Stimulated activated naive CD8-positive, alpha-beta T cell treated with anti-CD3 and anti-CD28 coated beads, Interleukin-15, Interleukin-2, amounts not matched to agents 100 U/mL and 50 U/mL, for 24 hours (primary cell): ENCODE measurements around the gene GCNT4.
A peak's percentile ranks its signal among the peaks of the same experiment; 100 is the strongest.

ENCODE experiments used
- ATAC-seq: fragments of 150-1000 bp; cut with Tn5 transposase; one replicate; pipeline ENCODE4 v1.10.0; 2021
- DNase-seq: peaks from one replicate; pipeline ENCODE4 v3.0.0; 2021

GCNT4 gene

GRCh38 chr5:75050415-75050814, 1.9 kb downstream of the GCNT4 start:
- DNase-seq (peak; percentile 43), ATAC-seq (peak; percentile 20)

DNA sequence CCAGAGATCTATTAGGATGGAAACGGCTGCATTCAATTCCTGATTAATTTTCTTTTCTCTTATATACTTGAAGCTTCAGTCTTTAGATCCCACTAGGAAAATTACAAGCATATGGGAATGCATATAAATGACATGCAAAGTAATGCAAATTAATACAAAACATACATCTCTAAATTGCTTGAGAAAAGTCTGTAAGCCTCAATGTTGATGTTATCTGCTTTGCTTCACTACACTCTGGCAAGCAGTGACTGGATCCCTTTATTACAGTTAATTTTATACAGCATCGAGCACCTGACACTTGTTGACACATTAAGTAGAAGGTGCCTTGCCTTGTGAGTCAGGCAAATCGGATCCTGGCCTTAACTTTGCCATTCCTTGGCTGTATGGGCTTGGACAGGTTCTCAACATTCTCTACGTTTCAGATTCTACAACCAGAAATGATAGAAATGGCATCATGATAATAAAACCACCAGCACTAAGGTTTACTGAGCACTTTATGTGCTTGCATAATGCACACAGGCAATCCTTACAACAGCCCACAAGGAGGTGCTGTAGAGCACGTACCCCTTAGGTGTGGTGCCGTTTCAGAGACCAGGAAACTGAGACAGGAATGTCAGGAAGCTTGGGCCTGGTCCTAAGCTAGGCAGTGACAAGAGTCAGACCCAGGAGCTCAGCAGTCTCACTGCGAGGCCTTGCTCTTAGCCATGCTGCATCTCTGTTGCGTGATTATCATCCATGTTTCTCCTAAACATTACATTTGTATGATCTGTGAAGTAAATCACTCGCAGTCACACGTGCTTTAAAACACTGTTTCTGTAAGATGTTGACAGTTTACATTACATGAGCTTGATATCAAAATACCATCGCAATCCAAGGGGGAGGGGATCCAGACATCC, 2.7 kb downstream of the GCNT4 start:
- no peak for ATAC-seq
- peak; percentile 72 for DNase-seq

GRCh38 chr5:75048457-75048953, 3.9 kb downstream of the GCNT4 start:
- peak; percentile 19 for ATAC-seq
- DNase-seq: no peak

- ATAC-seq (no peak), DNase-seq (no peak)
These were observed 5.0 kb downstream of the GCNT4 start for GRCh38 chr5:75047356-75047755.

GRCh38 chr5:75046366-75047142, 5.8 kb downstream of the GCNT4 start:
- ATAC-seq: no peak
- no peak for DNase-seq

- no peak for DNase-seq
- ATAC-seq: peak; percentile 47
These were observed 7.3 kb downstream of the GCNT4 start for GRCh38 chr5:75045071-75045470.

DNA sequence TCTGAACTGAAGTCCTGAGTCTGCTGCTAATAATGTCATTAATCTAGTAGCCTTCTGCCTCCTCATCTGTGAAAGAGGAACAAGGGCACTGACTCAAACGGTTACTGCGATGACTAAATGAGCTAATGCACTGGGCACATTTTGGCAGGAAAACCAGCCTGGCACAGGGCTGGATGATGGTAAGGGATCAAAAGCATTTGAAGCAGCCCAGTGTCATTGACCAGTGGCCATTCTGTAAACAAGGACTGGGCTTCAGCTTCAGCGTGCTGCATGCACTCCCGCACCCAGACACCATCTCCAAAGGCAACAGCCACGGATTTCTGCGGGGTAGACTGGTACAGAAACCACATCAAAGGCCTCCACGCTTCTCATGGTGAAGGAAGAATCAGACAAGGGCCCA, 8.0 kb downstream of the GCNT4 start:
- ATAC-seq (no peak), DNase-seq (no peak)

- DNase-seq: no peak
- ATAC-seq: no peak
These were observed 8.6 kb downstream of the GCNT4 start for GRCh38 chr5:75043633-75044264.

GRCh38 chr5:75042522-75042921, 9.8 kb downstream of the GCNT4 start:
- DNase-seq (no peak), ATAC-seq (no peak)

DNA sequence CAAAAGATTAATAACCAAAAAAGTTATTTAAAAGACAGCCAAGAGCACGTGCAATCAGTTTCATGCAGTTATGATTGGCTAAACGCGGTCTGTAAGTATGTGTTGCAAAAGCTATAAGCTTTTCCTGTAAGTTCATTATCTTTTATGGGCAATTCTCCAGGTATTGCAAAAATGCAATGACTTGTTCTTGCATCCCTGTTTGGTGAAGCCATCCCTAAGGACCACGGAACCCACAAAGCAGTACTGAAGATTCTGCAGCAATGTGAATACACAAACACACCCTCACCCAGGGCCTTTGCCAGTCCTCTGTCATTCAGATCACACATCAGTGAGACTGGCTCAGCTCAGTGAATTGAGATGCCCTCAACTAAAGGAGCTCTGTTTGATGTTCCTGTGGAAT, 11.4 kb downstream of the GCNT4 start:
- DNase-seq (no peak), ATAC-seq (no peak)

DNA sequence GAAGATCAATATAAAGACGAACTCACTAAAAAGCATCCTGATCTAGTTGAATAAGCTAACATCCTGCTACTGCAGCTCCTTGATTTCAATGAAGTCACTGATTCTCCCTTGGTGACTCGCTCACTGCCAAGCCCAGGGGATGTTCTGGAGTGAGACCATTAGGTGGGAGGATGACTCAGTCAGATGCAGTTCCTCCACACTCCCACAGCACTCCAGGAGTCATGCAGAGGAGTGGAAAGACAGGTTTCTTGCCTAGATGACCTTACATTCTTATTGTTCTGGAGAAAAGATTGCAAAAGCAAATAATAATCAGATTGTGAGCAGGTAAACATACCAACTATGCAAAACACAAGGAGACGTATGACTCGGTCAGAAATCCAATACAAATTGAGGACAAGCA, 15.3 kb downstream of the GCNT4 start:
- DNase-seq (peak; percentile 37), ATAC-seq (peak; percentile 92)

DNA sequence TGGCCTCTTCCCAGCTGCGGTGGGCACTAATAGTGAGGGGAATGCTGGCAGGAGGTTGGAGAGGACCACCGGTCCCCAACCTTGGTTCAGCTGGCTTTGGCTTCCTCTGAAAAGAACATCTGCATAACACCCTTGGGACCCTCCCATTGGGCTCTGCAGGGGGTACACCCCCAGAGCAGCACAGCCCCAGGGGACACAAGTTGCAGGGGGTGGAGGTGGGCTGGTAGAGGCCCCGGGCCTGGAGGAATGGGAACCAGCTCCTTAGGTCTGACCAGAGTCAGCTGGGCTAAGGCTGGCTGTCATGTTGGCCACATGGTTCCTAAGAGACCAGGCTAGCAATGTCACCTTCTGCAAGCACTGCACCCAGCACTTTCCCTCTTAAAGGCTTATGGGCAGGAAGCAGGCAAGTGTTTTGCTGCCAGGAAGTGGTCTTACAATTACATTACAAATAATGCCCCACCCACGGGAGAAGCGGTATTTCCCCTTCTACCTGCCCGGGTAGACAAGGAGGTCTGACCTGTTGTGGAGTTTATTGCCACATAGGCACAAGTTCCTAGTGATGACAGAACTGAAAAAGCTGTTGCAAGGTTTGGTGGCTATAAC, 18.1 kb downstream of the GCNT4 start:
- ATAC-seq (peak; percentile 60), DNase-seq (peak; percentile 42)

GRCh38 chr5:75031366-75031765, 21.0 kb downstream of the GCNT4 start:
- no peak for DNase-seq
- no peak for ATAC-seq

DNA sequence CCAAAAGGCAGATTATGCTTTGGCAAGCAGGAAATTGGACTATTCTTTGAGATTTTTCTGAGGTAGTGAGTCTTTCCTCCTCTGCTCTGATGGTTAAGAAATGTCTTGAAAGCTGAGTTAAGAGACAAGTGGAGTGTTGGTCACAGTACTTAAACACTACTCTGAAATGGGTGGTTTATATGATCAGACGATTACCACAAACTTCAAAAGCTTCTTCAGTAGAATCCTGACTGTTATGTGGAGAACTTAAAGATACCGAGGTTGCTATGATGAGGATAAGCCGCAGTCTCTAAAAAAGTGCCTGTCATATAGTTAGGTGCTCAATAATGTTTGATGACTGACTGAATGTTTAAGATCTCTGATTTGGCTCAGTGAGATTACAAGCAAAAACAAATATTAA, 24.3 kb downstream of the GCNT4 start:
- ATAC-seq (peak; percentile 33), DNase-seq (no peak)

GRCh38 chr5:75023368-75024159, 28.8 kb downstream of the GCNT4 start:
- ATAC-seq: peak; percentile 92
- DNase-seq: peak; percentile 41

DNA sequence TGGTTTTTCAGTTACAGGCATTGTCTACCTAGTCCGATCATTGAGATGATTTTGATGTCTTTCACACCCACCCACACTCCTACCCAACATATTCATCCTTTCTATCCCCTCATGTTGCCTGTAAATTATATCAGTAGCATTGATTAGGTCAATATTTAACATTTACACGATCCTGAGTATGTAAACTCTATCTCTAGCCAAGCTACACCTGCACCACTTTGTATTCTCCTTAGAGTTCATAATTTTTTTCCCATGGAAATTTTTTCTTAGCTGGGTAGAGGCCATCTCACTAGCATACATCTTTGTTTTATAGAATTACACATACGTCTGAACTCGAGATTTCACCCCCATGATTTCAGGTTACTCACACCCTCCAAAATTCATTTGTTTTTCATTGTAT, 30.6 kb downstream of the GCNT4 start:
- no peak for DNase-seq
- no peak for ATAC-seq

- DNase-seq (no peak), ATAC-seq (no peak)
These were observed 31.1 kb downstream of the GCNT4 start for GRCh38 chr5:75021219-75021618.

- no peak for DNase-seq
- ATAC-seq: no peak
These were observed 32.2 kb downstream of the GCNT4 start for GRCh38 chr5:75020016-75020656.

DNA sequence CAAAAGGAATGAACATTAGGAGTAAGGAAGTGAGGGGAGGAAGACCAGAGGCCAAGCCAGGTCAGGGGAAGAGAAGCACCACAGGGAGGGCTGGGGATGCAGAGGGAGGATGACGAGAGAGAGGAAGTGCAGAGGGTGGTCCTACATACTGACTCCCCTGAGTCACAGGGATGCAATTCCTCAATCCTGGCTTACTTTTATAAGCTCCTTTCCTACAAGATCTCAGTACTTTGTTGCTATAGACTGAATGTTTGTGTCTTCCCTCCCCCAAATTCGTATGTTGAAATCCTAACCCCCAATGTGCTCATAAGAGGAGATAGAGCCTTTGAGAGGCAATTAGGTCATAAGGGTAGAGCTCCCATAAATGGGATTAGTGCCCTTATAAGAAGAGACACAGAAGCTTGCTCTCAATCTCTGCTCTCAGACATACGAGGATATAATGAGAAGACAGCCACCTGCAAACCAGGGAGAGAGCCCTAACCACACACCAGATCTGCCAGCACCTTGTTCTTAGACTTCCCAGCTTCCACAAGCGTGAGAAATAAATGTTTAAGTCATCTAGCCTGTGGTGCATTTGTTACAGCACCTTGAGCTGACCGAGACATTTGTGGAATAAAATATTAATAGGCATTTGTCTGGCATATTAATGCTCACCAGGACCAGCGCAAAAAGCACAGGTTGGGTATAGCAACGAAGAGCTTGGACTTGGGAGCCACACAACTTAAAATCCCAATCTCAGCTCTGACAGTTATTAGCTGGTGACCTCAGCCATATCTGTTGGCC, 33.4 kb downstream of the GCNT4 start:
- DNase-seq (no peak), ATAC-seq (no peak)

GRCh38 chr5:75017971-75018370, 34.4 kb downstream of the GCNT4 start:
- DNase-seq: no peak
- no peak for ATAC-seq
